Endothelial cell of umbilical vein (primary cell): ENCODE data around the gene ZIC5. TPM values are rescaled to one million over a fixed set of nuclear protein-coding genes. Genes with fewer than 3 reads are reported as not detected.

Experiments
- BruUV-seq: library from RNA; stranded (reverse); fragments of 400-500 nt; replicated peaks from 2 replicates; lab custom pipeline; 2021; lab: Mats Ljungman, UMichigan
- CTCF ChIA-PET: fragments of 300-600, 350-600 bp; sonication (Branson Sonifier 250); formaldehyde crosslinking; loops from one replicate; lab custom pipeline; 2021; ENCODE audit warnings: antibody characterized with exemption, inconsistent platforms; lab: Charles Lee
- POLR2A ChIA-PET: fragments of 300-600, 350-600 bp; sonication (Branson Sonifier 250); formaldehyde crosslinking; loops from one replicate; lab custom pipeline; 2021; ENCODE audit warnings: antibody characterized with exemption, inconsistent platforms; lab: Charles Lee
- DNase-seq: peaks from one replicate; pipeline ENCODE4 v3.0.0-alpha.2; 2011; ENCODE audit warnings: low read depth, low spot score
- FAIRE-seq: peaks from 2 replicates; lab custom pipeline; 2011; peaks lifted over from hg19 to GRCh38; lab: Jason Lieb, UNC
- H2AFZ ChIP-seq: 2 replicates; pipeline ENCODE4 v1.6.0; 2012; ENCODE audit warnings: low read depth, low read length, control low read depth, inconsistent platforms
- H3K27ac ChIP-seq: 2 replicates; pipeline ENCODE4 v1.5.1; 2011; ENCODE audit warnings: low read depth, mild to moderate bottlenecking, control low read depth, low read length, moderate library complexity; ENCODE audit not compliant: insufficient read depth
- H3K27me3 ChIP-seq, 2 experiments: 2 replicates each; pipeline versions ENCODE4 v1.6.0 to v1.6.1; 2011; ENCODE audit warnings: low read length in 2 of 2, mixed read lengths in 1 of 2; ENCODE audit not compliant: control insufficient read depth in 2 of 2, insufficient read depth in 2 of 2
- H3K36me3 ChIP-seq, 2 experiments: 2 replicates in 1 of 2; 3 replicates in 1 of 2; pipeline ENCODE4 v1.5.1; 2011; ENCODE audit warnings: low read length in 2 of 2, mild to moderate bottlenecking in 1 of 2, moderate library complexity in 1 of 2; ENCODE audit not compliant: control insufficient read depth in 2 of 2, insufficient read depth in 2 of 2; ENCODE audit errors: extremely low read depth in 1 of 2
- H3K4me1 ChIP-seq: 3 replicates; pipeline ENCODE4 v1.5.1; 2011; ENCODE audit warnings: mild to moderate bottlenecking, low read length; ENCODE audit not compliant: control insufficient read depth, insufficient read depth; ENCODE audit errors: extremely low read depth
- H3K4me2 ChIP-seq: 2 replicates; pipeline ENCODE4 v1.6.1; 2011; ENCODE audit warnings: low read length, control low read depth, mixed read lengths; ENCODE audit not compliant: insufficient read depth
- H3K4me3 ChIP-seq, 3 experiments: fragments of 200-600 bp in 1 of 3; sonication (generic), shearing (Covaris generic) in 1 of 3; replicated peaks in 1 of 3; 2 replicates each; pipeline ENCODE4 v1.5.1; 2011 to 2016; ENCODE audit warnings: control low read depth in 3 of 3, low read length in 3 of 3, mild to moderate bottlenecking in 2 of 3, inconsistent platforms in 1 of 3, low read depth in 1 of 3, moderate library complexity in 1 of 3; ENCODE audit not compliant: insufficient read depth in 1 of 3
- H3K79me2 ChIP-seq: 2 replicates; pipeline ENCODE4 v1.6.0; 2012; ENCODE audit warnings: low read length, inconsistent platforms; ENCODE audit not compliant: control insufficient read depth, insufficient read depth
- H3K9ac ChIP-seq: replicated peaks from 2 replicates; pipeline ENCODE3; 2011; ENCODE audit warnings: low read length, control low read depth; ENCODE audit not compliant: insufficient read depth; ENCODE audit errors: extremely low read depth
- H3K9me1 ChIP-seq: replicated peaks from 3 replicates; pipeline ENCODE4 v1.6.0; 2011; ENCODE audit warnings: mild to moderate bottlenecking, low read length; ENCODE audit not compliant: control insufficient read depth, insufficient read depth; ENCODE audit errors: extremely low read depth
- H3K9me3 ChIP-seq: replicated peaks from 2 replicates; pipeline ENCODE4 v1.5.1; 2012; ENCODE audit warnings: low read length, inconsistent platforms; ENCODE audit not compliant: control insufficient read depth, insufficient read depth
- H4K20me1 ChIP-seq: replicated peaks from 2 replicates; pipeline ENCODE3; 2011; ENCODE audit warnings: mild to moderate bottlenecking, low read length; ENCODE audit not compliant: control insufficient read depth, insufficient read depth; ENCODE audit errors: extremely low read depth
- EZH2 ChIP-seq: IDR thresholded peaks from 2 replicates; pipeline ENCODE4 v1.6.1; 2012; ENCODE audit warnings: borderline replicate concordance, low read depth, mild to moderate bottlenecking, moderate library complexity, low read length, inconsistent platforms; ENCODE audit not compliant: severe bottlenecking
- FOS ChIP-seq: IDR thresholded peaks from 2 replicates; pipeline ENCODE4 v1.6.1; 2011; ENCODE audit warnings: mild to moderate bottlenecking, low read length, moderate library complexity, borderline replicate concordance; ENCODE audit not compliant: insufficient read depth
- GATA2 ChIP-seq: IDR thresholded peaks from 2 replicates; pipeline ENCODE4 v1.7.0; 2011; ENCODE audit warnings: low read depth, mild to moderate bottlenecking, moderate library complexity, mixed read lengths, low read length; ENCODE audit not compliant: insufficient read length, insufficient read depth
- JUN ChIP-seq: IDR thresholded peaks from 2 replicates; pipeline ENCODE4 v1.6.1; 2011; ENCODE audit warnings: borderline replicate concordance, low read depth; ENCODE audit not compliant: insufficient read length, insufficient read depth
- MYC ChIP-seq: IDR thresholded peaks from one replicate; pipeline ENCODE4 v1.6.1; 2011; ENCODE audit warnings: mild to moderate bottlenecking, low read depth, low read length
- POLR2A ChIP-seq: IDR thresholded peaks from 2 replicates; pipeline ENCODE4 v1.6.1; 2012; ENCODE audit warnings: low read depth, mild to moderate bottlenecking, control low read depth, low read length
- POLR2AphosphoS5 ChIP-seq: IDR thresholded peaks from 2 replicates; pipeline ENCODE4 v1.6.1; 2012; ENCODE audit warnings: low read depth, mild to moderate bottlenecking, control low read depth, low read length, moderate library complexity; ENCODE audit not compliant: insufficient read depth
- dilution Hi-C: fragments of 300-500 bp; cut with MboI; formaldehyde crosslinking; loops from one replicate; pipeline ENCODE4 v1.15.0; 2019; ENCODE audit warnings: low sequenced_read_pairs; ENCODE audit not compliant: extremely low pct_ligation_motif_present
- intact Hi-C: fragments of 100-400 bp; cut with micrococcal nuclease; formaldehyde crosslinking; loops from one replicate; pipeline ENCODE4 v1.10.0; 2022
- polyA plus RNA-seq, 4 experiments: library from polyadenylated mRNA; depleted of rRNA in 3 of 4; stranded (reverse) in 3 of 4; unstranded in 1 of 4; fragments of >200 nt; gene quantifications; 2 replicates each; pipeline versions ENCODE4 v1.2.1 to v1.2.3, GENCODE V29; 2011 to 2012; ENCODE audit warnings: missing spikeins in 1 of 4
- total RNA-seq: library from RNA; stranded (reverse); gene quantifications from 2 replicates; pipeline ENCODE4 v1.2.3, GENCODE V29; 2021
- TF ChIP-seq, protein P1 (sequence below), 2 donors: IDR thresholded peaks; 1 replicate in 1 of 2; 2 replicates in 1 of 2; pipeline ENCODE4 v1.5.1; 2011; ENCODE audit warnings: low read length in 2 of 2, mild to moderate bottlenecking in 2 of 2, moderate library complexity in 2 of 2, control low read depth in 1 of 2, inconsistent platforms in 1 of 2, low read depth in 1 of 2; ENCODE audit not compliant: insufficient read depth in 1 of 2; ENCODE audit errors: extremely low read depth in 1 of 2
- TF ChIP-seq, protein P2 (sequence below): IDR thresholded peaks from 2 replicates; pipeline ENCODE4 v1.6.1; 2011; ENCODE audit not compliant: insufficient read depth, insufficient read length

The ZIC5 gene
- total and polyA plus RNA-seq, 2 donors (not counting 3 experiments of a cell fraction or from before 2014, with no cell fraction given) = not detected

DNA sequence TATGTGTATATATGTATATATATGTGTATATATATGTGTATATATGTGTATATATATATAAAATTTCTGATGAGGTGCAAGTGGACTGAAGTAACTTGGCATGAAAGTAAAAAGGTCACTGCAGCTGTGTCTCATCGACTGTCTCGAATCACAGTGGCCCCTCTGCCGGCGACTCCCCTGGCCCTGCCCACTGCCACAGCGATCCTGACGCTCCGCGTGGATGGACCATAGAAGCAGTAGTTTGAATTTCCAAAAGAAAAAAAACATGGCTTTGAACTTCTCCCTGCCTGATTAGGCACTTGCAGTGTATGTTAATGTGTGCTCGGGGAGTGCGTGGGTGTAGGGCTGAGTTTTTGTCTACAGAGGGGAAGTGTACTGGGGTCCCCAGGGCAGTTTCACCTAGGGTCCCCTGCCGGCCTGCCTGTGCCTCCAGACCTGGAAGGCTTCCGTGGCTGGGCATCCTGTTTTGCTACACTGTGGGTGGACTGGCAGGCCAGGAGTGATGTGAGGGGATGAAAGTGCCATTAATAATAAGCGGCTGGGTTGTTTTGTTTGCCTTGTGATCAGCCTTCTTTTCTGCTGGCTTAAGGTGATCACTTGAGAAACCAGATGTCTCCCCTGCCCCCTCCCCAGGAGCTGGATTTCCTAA, 10.8 kb downstream of the ZIC5 start:
- dilution Hi-C loops (no loop called here), intact Hi-C loops (loop anchor here (10.0 kb wide), 1 partner anchor 306 kb away; no protein-coding TSS in a partner anchor)
- Histone ChIP-seq H3K79me2 (no peaks in the 10 kb centered on the region), H3K4me1 (peaks cover 7% of the 10 kb centered on the region), H3K9me3 (no peaks in the 10 kb centered on the region), H2AFZ (no peak overlapping the region), H3K9ac (no peak overlapping the region), H3K4me3 (no peak overlapping the region), H4K20me1 (no peaks in the 10 kb centered on the region), H3K9me1 (no peaks in the 10 kb centered on the region), H3K4me2 (no peak overlapping the region), H3K36me3 (no peaks in the 10 kb centered on the region), H3K27me3 (peaks cover 68 to 92% of the 10 kb centered on the region in 2 experiments), H3K27ac (no peak overlapping the region)
- CTCF ChIA-PET = no interaction called here
- DNase-seq = no peak
- POLR2A ChIA-PET = no interaction called here
- FAIRE-seq = no peak
- no TSS peak for BruUV-seq
- TF ChIP-seq, protein P1, sequence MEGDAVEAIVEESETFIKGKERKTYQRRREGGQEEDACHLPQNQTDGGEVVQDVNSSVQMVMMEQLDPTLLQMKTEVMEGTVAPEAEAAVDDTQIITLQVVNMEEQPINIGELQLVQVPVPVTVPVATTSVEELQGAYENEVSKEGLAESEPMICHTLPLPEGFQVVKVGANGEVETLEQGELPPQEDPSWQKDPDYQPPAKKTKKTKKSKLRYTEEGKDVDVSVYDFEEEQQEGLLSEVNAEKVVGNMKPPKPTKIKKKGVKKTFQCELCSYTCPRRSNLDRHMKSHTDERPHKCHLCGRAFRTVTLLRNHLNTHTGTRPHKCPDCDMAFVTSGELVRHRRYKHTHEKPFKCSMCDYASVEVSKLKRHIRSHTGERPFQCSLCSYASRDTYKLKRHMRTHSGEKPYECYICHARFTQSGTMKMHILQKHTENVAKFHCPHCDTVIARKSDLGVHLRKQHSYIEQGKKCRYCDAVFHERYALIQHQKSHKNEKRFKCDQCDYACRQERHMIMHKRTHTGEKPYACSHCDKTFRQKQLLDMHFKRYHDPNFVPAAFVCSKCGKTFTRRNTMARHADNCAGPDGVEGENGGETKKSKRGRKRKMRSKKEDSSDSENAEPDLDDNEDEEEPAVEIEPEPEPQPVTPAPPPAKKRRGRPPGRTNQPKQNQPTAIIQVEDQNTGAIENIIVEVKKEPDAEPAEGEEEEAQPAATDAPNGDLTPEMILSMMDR (IDR thresholded peaks at IDR 0.05; ENCODE audit: extremely low read depth in 1 of 2, insufficient read depth in 1 of 2, low read depth in 1 of 2, low read length in 2 of 2) = no peak
- TF ChIP-seq GATA2 (no peak), POLR2A (no peak), FOS (no peak), EZH2 (no peak), POLR2AphosphoS5 (no peak), JUN (no peak), MYC (no peak)
- TF ChIP-seq, protein P2, sequence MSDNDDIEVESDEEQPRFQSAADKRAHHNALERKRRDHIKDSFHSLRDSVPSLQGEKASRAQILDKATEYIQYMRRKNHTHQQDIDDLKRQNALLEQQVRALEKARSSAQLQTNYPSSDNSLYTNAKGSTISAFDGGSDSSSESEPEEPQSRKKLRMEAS = no peak
